Measurements from ENCODE around the gene CASK. TPM values are rescaled to one million over a fixed set of nuclear protein-coding genes. Genes with fewer than 3 reads are reported as not detected.

Gene CASK
- total and polyA plus RNA-seq, 7 donors: 9.5 to 37.1 (median 18.4) TPM

- Histone ChIP-seq H3K4me3 (no peak overlapping the region), H3K27me3 (no peaks in the 10 kb centered on the region), H3K4me1 (no peaks in the 10 kb centered on the region), H3K27ac (no peak overlapping the region), H3K9me3 (no peaks in the 10 kb centered on the region), H3K36me3 (no peaks in the 10 kb centered on the region)
- 94 to 98% methylated on average over 1 of the region's 1 CpG for WGBS, 2 donors
- no peak for DNase-seq
- intact Hi-C loops (cut with DNase I): no loop called here
- TF ChIP-seq POLR2A (IDR thresholded peaks at IDR 0.05) (no peak), CTCF (IDR thresholded peaks at IDR 0.05) (no peak), POLR2AphosphoS5 (IDR thresholded peaks at IDR 0.05) (no peak), EP300 (IDR thresholded peaks at IDR 0.05) (no peak)
Observed at GRCh38 chrX:41543025-41543424, 380.3 kb downstream of the CASK start.

- TF ChIP-seq EP300 (IDR thresholded peaks at IDR 0.05) (no peak), POLR2AphosphoS5 (IDR thresholded peaks at IDR 0.05) (no peak), POLR2A (IDR thresholded peaks at IDR 0.05) (no peak), CTCF (IDR thresholded peaks at IDR 0.05) (no peak)
- 41 to 92% methylated on average over 1 of the region's 1 CpG for WGBS, 2 donors
- Histone ChIP-seq H3K4me3 (no peak overlapping the region), H3K36me3 (no peaks in the 10 kb centered on the region), H3K4me1 (no peaks in the 10 kb centered on the region), H3K27me3 (no peaks in the 10 kb centered on the region), H3K9me3 (no peaks in the 10 kb centered on the region), H3K27ac (no peak overlapping the region)
- intact Hi-C loops (cut with DNase I): no loop called here
- no peak for DNase-seq
Observed at GRCh38 chrX:41542536-41542935, 380.8 kb downstream of the CASK start.

- H3K4me3 ChIP-seq: no peak overlapping the region
- intact Hi-C loops (cut with DNase I): no loop called here
Observed at GRCh38 chrX:41542135-41542534, 381.2 kb downstream of the CASK start.

GRCh38 chrX:41541386-41541785, 382.0 kb downstream of the CASK start:
- Histone ChIP-seq H3K4me1 (no peaks in the 10 kb centered on the region), H3K4me3 (no peak overlapping the region), H3K9me3 (no peaks in the 10 kb centered on the region), H3K27me3 (no peaks in the 10 kb centered on the region), H3K27ac (no peak overlapping the region), H3K36me3 (no peaks in the 10 kb centered on the region)
- TF ChIP-seq POLR2A (IDR thresholded peaks at IDR 0.05) (no peak), EP300 (IDR thresholded peaks at IDR 0.05) (no peak), POLR2AphosphoS5 (IDR thresholded peaks at IDR 0.05) (no peak), CTCF (IDR thresholded peaks at IDR 0.05) (no peak)
- DNase-seq: no peak
- intact Hi-C loops (cut with DNase I): no loop called here
- WGBS, 2 donors: 81% methylated on average over 2 of the region's 2 CpGs

More at GRCh38 chrX:41542135-41542534, 381.2 kb downstream of the CASK start:
- Histone ChIP-seq H3K4me1 (no peaks in the 10 kb centered on the region), H3K27ac (no peak overlapping the region), H3K9me3 (no peaks in the 10 kb centered on the region), H3K36me3 (no peaks in the 10 kb centered on the region), H3K27me3 (no peaks in the 10 kb centered on the region)
- WGBS, 2 donors: 44 to 77% methylated on average over 4 of the region's 4 CpGs
- no peak for TF ChIP-seq POLR2AphosphoS5 (IDR thresholded peaks at IDR 0.05)
- TF ChIP-seq EP300 (IDR thresholded peaks at IDR 0.05): no peak
- TF ChIP-seq POLR2A (IDR thresholded peaks at IDR 0.05): no peak
- TF ChIP-seq CTCF (IDR thresholded peaks at IDR 0.05): no peak
- DNase-seq: no peak

GRCh38 chrX:41538707-41539106, 384.6 kb downstream of the CASK start:
- WGBS, 2 donors: 96 to 99% methylated on average over 4 of the region's 4 CpGs
- no peak overlapping the region for H3K27ac ChIP-seq

More at GRCh38 chrX:41538707-41539106, 384.6 kb downstream of the CASK start:
- Histone ChIP-seq H3K4me3 (no peak overlapping the region), H3K27me3 (no peaks in the 10 kb centered on the region), H3K9me3 (no peaks in the 10 kb centered on the region), H3K36me3 (no peaks in the 10 kb centered on the region), H3K4me1 (no peaks in the 10 kb centered on the region)
- no peak for TF ChIP-seq POLR2A (IDR thresholded peaks at IDR 0.05)
- no peak for DNase-seq
- intact Hi-C loops (cut with DNase I): no loop called here

Measured in sigmoid colon (tissue), 7 donors.